HEK293T (cell line): ENCODE measurements around the gene ZNF485.
"Not testable (repeated sequence)": the region's sequence is repeated elsewhere in the genome, so short reads cannot be mapped to it uniquely, and the experiment has no call there.

Experiments used
- CTCF ChIA-PET: fragments of 350-600 bp; formaldehyde crosslinking; extraction: SDS; loops from one replicate; lab custom pipeline; 2021; ENCODE audit warnings: antibody characterized with exemption, inconsistent platforms; lab: Yijun Ruan, JAX
- POLR2A ChIA-PET: fragments of 350-600 bp; formaldehyde crosslinking; extraction: SDS; loops from one replicate; lab custom pipeline; 2020; ENCODE audit warnings: antibody characterized with exemption, inconsistent platforms; lab: Yijun Ruan, JAX
- DNase-seq: peaks from one replicate; pipeline ENCODE4 v3.0.0; 2012; ENCODE audit warnings: mixed read lengths; ENCODE audit errors: extremely low spot score
- ARNT ChIP-seq: fragments of 450-650 bp; IDR thresholded peaks from 2 replicates; pipeline ENCODE4 v1.6.1; 2017; ENCODE audit warnings: mild to moderate bottlenecking
- BHLHE40 ChIP-seq: fragments of 450-650 bp; IDR thresholded peaks from 2 replicates; pipeline ENCODE4 v1.6.1; 2016; ENCODE audit warnings: mild to moderate bottlenecking, moderate library complexity, borderline replicate concordance
- CTBP1 ChIP-seq: fragments of 450-650 bp; IDR thresholded peaks from 2 replicates; pipeline ENCODE4 v1.6.1; 2016; ENCODE audit warnings: borderline replicate concordance
- ELF4 ChIP-seq: fragments of 450-650 bp; IDR thresholded peaks from 2 replicates; pipeline ENCODE4 v1.6.1; 2017; ENCODE audit warnings: antibody characterized with exemption
- FOXA1 ChIP-seq: fragments of 450-650 bp; IDR thresholded peaks from 2 replicates; pipeline ENCODE4 v1.6.1; 2016; ENCODE audit warnings: mild to moderate bottlenecking
- FOXK2 ChIP-seq: fragments of 450-650 bp; IDR thresholded peaks from 2 replicates; pipeline ENCODE4 v1.6.1; 2016; ENCODE audit warnings: mild to moderate bottlenecking
- FOXM1 ChIP-seq: fragments of 450-650 bp; IDR thresholded peaks from 2 replicates; pipeline ENCODE4 v1.6.1; 2017; ENCODE audit warnings: mild to moderate bottlenecking, borderline replicate concordance
- HDGF ChIP-seq: fragments of 450-650 bp; IDR thresholded peaks from 2 replicates; pipeline ENCODE4 v1.6.1; 2017; ENCODE audit warnings: antibody characterized with exemption, borderline replicate concordance
- L3MBTL2 ChIP-seq: fragments of 450-650 bp; conservative IDR thresholded peaks from 2 replicates; pipeline ENCODE4 v1.6.1; 2016; ENCODE audit warnings: mild to moderate bottlenecking
- LEF1 ChIP-seq: fragments of 450-650 bp; IDR thresholded peaks from 2 replicates; pipeline ENCODE4 v1.6.1; 2017; ENCODE audit warnings: mild to moderate bottlenecking, borderline replicate concordance
- NFRKB ChIP-seq: fragments of 450-650 bp; IDR thresholded peaks from 2 replicates; pipeline ENCODE4 v1.6.1; 2016; ENCODE audit warnings: mild to moderate bottlenecking, moderate library complexity
- SP1 ChIP-seq: fragments of 450-650 bp; IDR thresholded peaks from 2 replicates; pipeline ENCODE4 v1.6.1; 2017
- SUZ12 ChIP-seq: fragments of 450-650 bp; IDR thresholded peaks from 2 replicates; pipeline ENCODE4 v1.6.1; 2016; ENCODE audit warnings: mild to moderate bottlenecking
- TARDBP ChIP-seq: fragments of 450-650 bp; IDR thresholded peaks from 2 replicates; pipeline ENCODE4 v1.6.1; 2016
- ZNF384 ChIP-seq: fragments of 450-650 bp; IDR thresholded peaks from 2 replicates; pipeline ENCODE4 v1.6.1; 2016
- TF ChIP-seq, protein P1 (sequence below): fragments of 450-650 bp; IDR thresholded peaks from 2 replicates; pipeline ENCODE4 v1.6.1; 2016

ZNF485 gene

DNA sequence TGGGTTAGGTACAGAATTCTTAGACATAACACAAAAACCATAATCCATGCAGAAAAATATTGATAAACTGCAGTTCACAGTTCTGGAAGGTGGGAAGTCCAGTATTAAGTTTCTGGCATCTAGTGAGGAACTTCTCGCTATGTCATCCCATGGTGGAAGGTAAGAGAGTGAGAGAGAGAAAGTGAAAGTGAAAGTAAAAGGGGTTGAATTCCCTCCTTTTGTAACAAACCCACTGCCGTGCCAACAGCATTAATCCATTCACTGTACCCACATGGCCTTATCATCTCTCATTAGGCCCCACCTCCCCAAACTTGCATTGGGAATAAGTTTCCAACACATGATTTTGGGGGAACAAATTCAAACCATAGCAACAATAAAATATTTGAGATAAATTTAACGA is 17.1 kb downstream of the ZNF485 start:
- ChIA-PET CTCF (no interaction called here), POLR2A (no interaction called here)
- TF ChIP-seq ELF4 = no peak
- TF ChIP-seq FOXM1 = no peak
- TF ChIP-seq HDGF = no peak
- no peak for TF ChIP-seq BHLHE40
- no peak for TF ChIP-seq TARDBP
- no peak for TF ChIP-seq CTBP1
- TF ChIP-seq L3MBTL2 = no peak
- TF ChIP-seq SUZ12 = no peak
- no peak for TF ChIP-seq FOXA1
- TF ChIP-seq NFRKB = no peak
- TF ChIP-seq ARNT = no peak
- TF ChIP-seq FOXK2 = no peak
- no peak for DNase-seq

DNA sequence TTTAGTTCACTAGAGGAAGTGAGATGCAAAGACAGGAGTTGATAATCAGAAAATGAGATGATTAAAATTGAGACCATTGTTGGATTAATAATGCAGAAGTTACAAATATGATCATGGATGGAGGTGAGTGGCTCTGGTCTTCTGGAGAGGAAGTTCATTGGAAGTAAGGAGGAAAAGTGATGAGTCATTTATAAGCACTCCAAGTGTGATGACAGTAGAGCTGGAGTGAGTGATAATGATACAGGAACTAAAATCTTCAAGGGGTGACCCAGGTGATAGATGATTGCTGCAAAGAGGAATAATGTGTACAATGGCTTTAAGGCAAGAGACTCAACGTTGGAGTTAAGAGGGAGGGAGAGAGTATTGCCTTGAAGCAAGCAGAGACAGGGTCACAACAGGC is 21.7 kb downstream of the ZNF485 start:
- ChIA-PET POLR2A (interaction anchor here (0.6 kb wide), 1 partner anchor 18 kb away, joined by 3 read pairs; no protein-coding TSS in a partner anchor), CTCF (no interaction called here)
- TF ChIP-seq FOXM1 (no peak), ARNT (no peak), TARDBP (no peak), L3MBTL2 (no peak), SUZ12 (no peak)
- TF ChIP-seq, protein P1, sequence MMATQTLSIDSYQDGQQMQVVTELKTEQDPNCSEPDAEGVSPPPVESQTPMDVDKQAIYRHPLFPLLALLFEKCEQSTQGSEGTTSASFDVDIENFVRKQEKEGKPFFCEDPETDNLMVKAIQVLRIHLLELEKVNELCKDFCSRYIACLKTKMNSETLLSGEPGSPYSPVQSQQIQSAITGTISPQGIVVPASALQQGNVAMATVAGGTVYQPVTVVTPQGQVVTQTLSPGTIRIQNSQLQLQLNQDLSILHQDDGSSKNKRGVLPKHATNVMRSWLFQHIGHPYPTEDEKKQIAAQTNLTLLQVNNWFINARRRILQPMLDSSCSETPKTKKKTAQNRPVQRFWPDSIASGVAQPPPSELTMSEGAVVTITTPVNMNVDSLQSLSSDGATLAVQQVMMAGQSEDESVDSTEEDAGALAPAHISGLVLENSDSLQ = no peak
- no peak for DNase-seq

DNA sequence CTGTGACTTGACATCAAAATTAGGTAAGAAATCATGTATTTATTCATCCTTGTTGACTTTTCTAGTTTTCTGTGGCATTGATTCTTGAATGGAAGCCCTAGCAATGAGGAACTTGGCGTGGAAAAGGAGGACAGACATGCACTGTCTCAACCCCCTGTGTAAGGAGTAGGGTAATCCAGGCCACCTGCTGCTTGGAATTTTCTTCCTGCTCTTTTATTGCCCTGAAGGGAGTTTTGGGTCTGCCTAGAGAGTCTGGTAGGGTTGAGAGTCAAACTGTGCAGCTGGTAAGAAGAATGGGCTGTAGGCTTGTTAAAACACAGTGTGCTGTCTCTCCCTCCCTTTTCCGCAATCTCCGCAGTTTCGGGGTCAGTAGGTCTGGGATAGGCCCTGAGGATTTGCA is 22.7 kb downstream of the ZNF485 start:
- TF ChIP-seq SP1 = no peak
- TF ChIP-seq HDGF = no peak
- no peak for TF ChIP-seq ZNF384
- no peak for DNase-seq
- ChIA-PET POLR2A (no interaction called here), CTCF (no interaction called here)

GRCh38 chr10:43635816-43636215 is 29.6 kb downstream of the ZNF485 start:
- DNase-seq, POLR2A ChIA-PET, CTCF ChIA-PET: not testable (repeated sequence)

- TF ChIP-seq ARNT (no peak), NFRKB (no peak), SP1 (no peak), FOXK2 (no peak), L3MBTL2 (no peak), TARDBP (no peak), HDGF (no peak), SUZ12 (no peak), FOXM1 (no peak)
- TF ChIP-seq, protein P1 = no peak
- no peak for DNase-seq
- POLR2A ChIA-PET = interaction anchor here (0.6 kb wide), 1 partner anchor 34 kb away, joined by 3 read pairs; no protein-coding TSS in a partner anchor
- CTCF ChIA-PET = no interaction called here
Observed at GRCh38 chr10:43640603-43641002, 34.4 kb downstream of the ZNF485 start.

DNA sequence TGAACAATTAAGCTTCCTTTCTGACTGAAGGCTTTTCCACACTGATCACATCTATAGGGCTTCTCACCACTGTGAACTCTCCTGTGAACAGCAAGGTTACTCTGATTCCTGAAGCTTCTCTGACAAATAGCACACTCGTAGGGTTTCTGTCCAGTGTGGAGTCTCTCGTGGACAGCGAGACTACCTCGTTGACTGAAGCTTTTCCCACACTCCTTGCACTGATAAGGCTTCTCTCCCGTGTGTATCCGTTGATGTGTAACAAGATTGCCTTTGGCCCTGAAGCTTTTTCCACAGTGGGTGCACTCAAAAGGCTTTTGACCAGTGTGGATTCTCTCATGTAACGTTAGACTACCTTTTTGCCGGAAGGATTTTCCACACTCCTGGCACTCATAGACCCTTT is 38.0 kb downstream of the ZNF485 start:
- TF ChIP-seq LEF1 = no peak
- no peak for TF ChIP-seq SP1
- no peak for TF ChIP-seq HDGF
- TF ChIP-seq ARNT = no peak
- TF ChIP-seq FOXA1 = no peak
- TF ChIP-seq, protein P1 = no peak
- TF ChIP-seq FOXM1 = no peak
- no peak for TF ChIP-seq BHLHE40
- TF ChIP-seq L3MBTL2 = no peak
- TF ChIP-seq ELF4 = no peak
- TF ChIP-seq NFRKB = no peak
- no peak for DNase-seq
- ChIA-PET POLR2A (no interaction called here), CTCF (no interaction called here)

- POLR2A ChIA-PET = no interaction called here
- TF ChIP-seq FOXK2 (no peak), L3MBTL2 (no peak), SUZ12 (no peak), SP1 (no peak), BHLHE40 (no peak), ARNT (no peak), HDGF (no peak), ELF4 (no peak), TARDBP (no peak), NFRKB (no peak)
- TF ChIP-seq, protein P1 = no peak
- no peak for DNase-seq
- CTCF ChIA-PET = interaction anchor here (0.6 kb wide), 1 partner anchor 40 kb away, joined by 3 read pairs; no protein-coding TSS in a partner anchor
Observed at GRCh38 chr10:43645866-43646265, 39.6 kb downstream of the ZNF485 start.
